GM18507 (cell line): ENCODE results near the gene BTN3A1.
"Not testable (repeated sequence)": the region's sequence is repeated elsewhere in the genome, so short reads cannot be mapped to it uniquely, and the experiment has no call there.

Experiments
- DNase-seq: peaks from one replicate; pipeline ENCODE4 v3.0.0; 2011; ENCODE audit warnings: low read depth; ENCODE audit not compliant: insufficient read length; ENCODE audit errors: extremely low spot score
- FAIRE-seq: peaks from 2 replicates; lab custom pipeline; 2011; peaks lifted over from hg19 to GRCh38; lab: Jason Lieb, UNC

BTN3A1 gene

DNA sequence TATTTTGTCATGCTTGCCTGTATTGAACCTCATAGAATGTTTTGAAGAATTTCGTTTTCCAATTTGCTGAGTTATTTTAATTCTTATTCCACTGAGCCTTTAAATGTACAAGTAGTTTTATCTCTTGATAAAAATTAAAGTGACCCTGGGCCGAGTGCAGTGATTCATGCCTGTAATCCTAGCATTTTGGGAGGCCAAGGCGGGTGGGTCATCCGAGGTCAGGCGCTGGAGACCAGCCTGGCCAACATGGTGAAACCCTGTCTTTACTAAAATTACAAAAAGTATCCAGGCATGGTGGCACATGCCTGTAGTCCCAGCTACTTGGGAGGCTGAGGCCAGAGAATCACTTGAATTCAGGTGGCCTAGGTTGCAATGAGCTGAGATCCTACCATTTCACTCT lies 59.3 kb downstream of the BTN3A1 start:
- not testable (repeated sequence) for FAIRE-seq, DNase-seq

DNA sequence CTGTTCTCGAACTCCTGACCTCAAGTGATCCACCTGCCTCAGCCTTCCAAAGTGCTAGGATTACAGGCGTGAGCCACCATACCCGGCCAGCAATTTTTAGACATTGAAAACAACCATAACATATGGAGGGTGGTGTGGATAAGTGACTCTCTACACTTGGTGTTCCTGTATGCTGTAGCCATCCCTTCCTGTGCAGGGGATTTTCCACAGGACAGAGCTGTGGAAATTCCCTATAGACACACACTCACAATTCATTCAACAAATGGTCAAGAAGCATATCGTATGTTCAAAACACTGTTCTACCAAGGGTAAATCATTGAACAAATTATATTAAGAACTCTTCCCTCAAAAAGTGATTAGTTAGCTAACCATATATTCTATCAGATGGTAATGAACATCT lies 61.9 kb downstream of the BTN3A1 start:
- DNase-seq = no peak
- FAIRE-seq = no peak

DNA sequence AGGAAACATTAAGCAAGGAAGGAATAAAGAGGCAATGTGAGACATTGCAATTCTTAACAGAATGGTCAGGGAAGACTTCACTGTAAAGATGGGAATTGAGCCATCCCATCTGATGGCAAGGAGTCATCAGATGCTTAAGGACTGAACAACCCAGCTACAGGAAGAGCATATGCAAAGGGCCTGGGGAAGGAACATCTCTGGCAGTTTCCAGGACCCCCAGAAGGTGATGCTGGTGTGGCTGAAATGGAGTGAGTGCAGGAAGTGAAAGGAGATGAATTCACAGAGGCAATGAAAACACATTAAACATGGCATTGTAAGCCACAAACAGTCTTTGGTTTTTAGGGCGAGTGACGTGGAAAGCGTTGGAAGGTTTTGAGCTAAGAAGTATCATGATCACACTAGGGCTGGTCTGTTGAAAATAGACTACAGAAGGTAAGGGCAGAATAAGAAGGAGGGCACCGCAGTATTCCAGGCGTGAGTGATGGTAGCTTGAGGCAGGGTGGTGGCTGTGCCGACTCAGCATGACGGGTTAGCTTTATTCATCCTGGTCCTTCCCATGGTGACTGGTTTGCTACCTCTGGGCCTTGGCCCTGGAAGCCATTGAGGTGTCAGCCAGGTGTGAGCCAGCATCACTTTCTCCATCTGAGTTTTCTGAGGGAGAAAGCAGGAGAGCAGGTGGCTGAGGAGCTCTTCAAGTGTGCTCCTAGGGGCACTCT lies 62.5 kb downstream of the BTN3A1 start:
- DNase-seq (no peak), FAIRE-seq (peak; percentile 5)
